ENCODE measurements around the gene ZNF501. TPM values are rescaled to one million over a fixed set of nuclear protein-coding genes. Genes with fewer than 3 reads are reported as not detected.

The ZNF501 gene
- total and polyA plus RNA-seq, 2 of the 4 experiments (the other 2 are of a cell fraction), result 1.1 to 3.2 TPM

GRCh38 chr3:44682182-44682896 is 47.1 kb upstream of the ZNF501 start:
- peaks cover 0 to 5% of the 10 kb centered on the region in 2 experiments; a peak in 2 of 4 replicates for H3K79me1 ChIP-seq (ENCODE audit: low read depth in 1 of 2, low read length in 2 of 2)
- H3K18ac ChIP-seq (ENCODE audit: low read depth, low read length), result no peak overlapping the region
- no peak overlapping the region for H4K5ac ChIP-seq (ENCODE audit: low read depth, low read length)
- TF ChIP-seq POLR2A (IDR thresholded peaks at IDR 0.05; ENCODE audit: low read depth, low read length) (no peak), NFE2L2 (IDR thresholded peaks at IDR 0.05; ENCODE audit: low read depth, low read length) (no peak), USF2 (IDR thresholded peaks at IDR 0.05; ENCODE audit: low read depth, low read length) (no peak), MAFK (IDR thresholded peaks at IDR 0.05; ENCODE audit: low read depth, low read length) (no peak), FOS (IDR thresholded peaks at IDR 0.05; ENCODE audit: low read depth, low read length) (no peak), RAD21 (IDR thresholded peaks at IDR 0.05; ENCODE audit: low read length) (no peak), RFX5 (IDR thresholded peaks at IDR 0.05; ENCODE audit: low read depth, low read length) (no peak), CEBPB (IDR thresholded peaks at IDR 0.05; ENCODE audit: low read depth, low read length) (no peak), SMC3 (IDR thresholded peaks at IDR 0.05; ENCODE audit: low read depth, low read length) (no peak), MAZ (IDR thresholded peaks at IDR 0.05; ENCODE audit: borderline replicate concordance, low read depth, low read length) (no peak), RCOR1 (IDR thresholded peaks at IDR 0.05; ENCODE audit: insufficient replicate concordance, low read length) (no peak), MXI1 (IDR thresholded peaks at IDR 0.05; ENCODE audit: borderline replicate concordance, low read depth, low read length) (no peak), CHD1 (IDR thresholded peaks at IDR 0.05; ENCODE audit: low read depth, low read length) (no peak), BHLHE40 (IDR thresholded peaks at IDR 0.05; ENCODE audit: low read depth, low read length) (no peak), CTCF (conservative IDR thresholded peaks at IDR 0.05; ENCODE audit: low read depth, low read length) (no peak), ELK1 (IDR thresholded peaks at IDR 0.05; ENCODE audit: borderline replicate concordance, low read depth, low read length) (no peak)
- H4K91ac ChIP-seq (ENCODE audit: insufficient read depth, low read depth, low read length), result no peak overlapping the region
- H3K4ac ChIP-seq (ENCODE audit: low read depth, low read length), result no peak overlapping the region
- WGBS, 2 experiments (ENCODE audit: extremely low coverage in 2 of 2, insufficient read length in 1 of 2), result no CpG with 5 or more reads among the region's 2 CpGs
- H3K4me1 ChIP-seq (ENCODE audit: control insufficient read depth, insufficient read depth, low read length), result no peaks in the 10 kb centered on the region
- DNase-seq (peak; percentile 19), ATAC-seq (ENCODE audit: low read depth) (no peak)
- H2BK15ac ChIP-seq (ENCODE audit: low read depth, low read length), result no peak overlapping the region
- H2BK120ac ChIP-seq (ENCODE audit: low read depth, low read length), result no peak overlapping the region
- no peak overlapping the region for H2AK5ac ChIP-seq (ENCODE audit: low read depth, low read length)
- peaks cover 4% of the 10 kb centered on the region for H3K36me3 ChIP-seq (ENCODE audit: control insufficient read depth, insufficient read depth, low read length)
- no peak overlapping the region for H3K56ac ChIP-seq (ENCODE audit: extremely low read depth, insufficient read depth, low read length)
- H2AFZ ChIP-seq (replicated peaks; ENCODE audit: low read length, poor library complexity), result no peak overlapping the region
- H3K4me3 ChIP-seq (ENCODE audit: insufficient read depth, low read depth, low read length), result no peak overlapping the region
- intact Hi-C loops (cut with micrococcal nuclease), result no loop called here
- H4K20me1 ChIP-seq (ENCODE audit: insufficient read depth, low read length), result no peaks in the 10 kb centered on the region
- no peaks in the 10 kb centered on the region for H3K9me1 ChIP-seq (ENCODE audit: insufficient read depth, low read length)
- H3K27ac ChIP-seq (ENCODE audit: insufficient read depth, low read length), result no peak overlapping the region
- ChIA-PET CTCF (interaction anchor here (0.6 kb wide), 1 partner anchor 223 kb away, joined by 3 read pairs; no protein-coding TSS in a partner anchor), POLR2A (ENCODE audit: unreplicated experiment) (no interaction called here)
- in situ Hi-C loops (cut with MboI; ENCODE audit: low sequenced_read_pairs), result no loop called here
- no peak overlapping the region for H3K9ac ChIP-seq (ENCODE audit: low read depth, low read length)
- no peaks in the 10 kb centered on the region for H3K27me3 ChIP-seq (ENCODE audit: control insufficient read depth, insufficient read depth, low read length)
- no peak overlapping the region for H2AK9ac ChIP-seq (replicated peaks; ENCODE audit: low read depth, low read length, poor library complexity)
- H4K8ac ChIP-seq (ENCODE audit: low read depth in 2 of 2, low read length in 2 of 2), result no peak overlapping the region
- no peak overlapping the region for H3K23ac ChIP-seq (ENCODE audit: low read depth, low read length)
- H2BK20ac ChIP-seq (ENCODE audit: low read depth, low read length), result no peak overlapping the region
- H3K4me2 ChIP-seq (ENCODE audit: low read depth, low read length), result no peak overlapping the region
- no peak overlapping the region for H3K14ac ChIP-seq (replicated peaks; ENCODE audit: low read depth, low read length)
- dilution Hi-C loops (cut with HindIII; ENCODE audit: low sequenced_read_pairs, unreplicated experiment), result no loop called here
- peaks cover 13% of the 10 kb centered on the region for H3K9me3 ChIP-seq (ENCODE audit: control insufficient read depth, insufficient read depth, low read length)
- BruUV-seq (replicated peaks), result no TSS peak
- no peak overlapping the region for H2BK5ac ChIP-seq (ENCODE audit: low read depth, low read length, poor library complexity, severe bottlenecking)

Measured in IMR-90 (cell line).